Measurements from ENCODE around the gene AFDN. TPM values are rescaled to one million over a fixed set of nuclear protein-coding genes. Genes with fewer than 3 reads are reported as not detected.

The AFDN gene
- total RNA-seq, 2 donors from 2014 or later: 213 to 232 TPM

GRCh38 chr6:167870321-167870720 is 43.6 kb downstream of the AFDN start:
- Histone ChIP-seq H3K4me3 (no peak overlapping the region), H3K27ac (no peak overlapping the region), H3K9me3 (no peaks in the 10 kb centered on the region), H3K36me3 (no peaks in the 10 kb centered on the region), H3K4me1 (no peaks in the 10 kb centered on the region), H3K27me3 (no peaks in the 10 kb centered on the region), H3K9ac (ENCODE audit: low read depth in 2 of 2, low read length in 2 of 2) (no peak overlapping the region)
- intact Hi-C loops (cut with DNase I): no loop called here
- TF ChIP-seq CTCF (IDR thresholded peaks at IDR 0.05): no peak
- DNase-seq: peak; percentile 59

GRCh38 chr6:167872538-167873210 is 46.0 kb downstream of the AFDN start:
- no peaks in the 10 kb centered on the region for H3K9me3 ChIP-seq
- no peaks in the 10 kb centered on the region for H3K27me3 ChIP-seq
- no peaks in the 10 kb centered on the region for H3K36me3 ChIP-seq
- intact Hi-C loops (cut with DNase I): no loop called here
- no peak overlapping the region for H3K27ac ChIP-seq
- DNase-seq: no peak
- TF ChIP-seq CTCF (IDR thresholded peaks at IDR 0.05): no peak
- H3K4me1 ChIP-seq: no peaks in the 10 kb centered on the region
- no peak overlapping the region for H3K4me3 ChIP-seq
- no peak overlapping the region for H3K9ac ChIP-seq (ENCODE audit: low read depth in 2 of 2, low read length in 2 of 2)

- Histone ChIP-seq H3K9me3 (no peaks in the 10 kb centered on the region), H3K36me3 (no peaks in the 10 kb centered on the region)
These were observed 51.5 kb downstream of the AFDN start for GRCh38 chr6:167877994-167878779.

GRCh38 chr6:167879612-167880011 is 52.9 kb downstream of the AFDN start:
- Histone ChIP-seq H3K36me3 (no peaks in the 10 kb centered on the region), H3K27ac (no peak overlapping the region), H3K4me3 (no peak overlapping the region), H3K9ac (ENCODE audit: low read depth in 2 of 2, low read length in 2 of 2) (no peak overlapping the region), H3K9me3 (no peaks in the 10 kb centered on the region), H3K27me3 (no peaks in the 10 kb centered on the region), H3K4me1 (no peaks in the 10 kb centered on the region)
- intact Hi-C loops (cut with DNase I): no loop called here
- no peak for DNase-seq
- no peak for TF ChIP-seq CTCF (IDR thresholded peaks at IDR 0.05)

More at GRCh38 chr6:167877994-167878779, 51.5 kb downstream of the AFDN start:
- Histone ChIP-seq H3K9ac (ENCODE audit: low read depth in 2 of 2, low read length in 2 of 2) (no peak overlapping the region), H3K27ac (no peak overlapping the region), H3K4me1 (no peaks in the 10 kb centered on the region), H3K4me3 (no peak overlapping the region), H3K27me3 (no peaks in the 10 kb centered on the region)
- no peak for DNase-seq
- no peak for TF ChIP-seq CTCF (IDR thresholded peaks at IDR 0.05)
- intact Hi-C loops (cut with DNase I): no loop called here

GRCh38 chr6:167881327-167881726 is 54.6 kb downstream of the AFDN start:
- DNase-seq: no peak
- intact Hi-C loops (cut with DNase I): no loop called here

More at GRCh38 chr6:167881327-167881726, 54.6 kb downstream of the AFDN start:
- no peak overlapping the region for H3K9ac ChIP-seq (ENCODE audit: low read depth in 2 of 2, low read length in 2 of 2)
- H3K27me3 ChIP-seq: no peaks in the 10 kb centered on the region
- no peak overlapping the region for H3K27ac ChIP-seq
- H3K4me3 ChIP-seq: no peak overlapping the region
- TF ChIP-seq CTCF (IDR thresholded peaks at IDR 0.05): no peak
- H3K36me3 ChIP-seq: no peaks in the 10 kb centered on the region
- no peaks in the 10 kb centered on the region for H3K4me1 ChIP-seq
- no peaks in the 10 kb centered on the region for H3K9me3 ChIP-seq
